Measurements from ENCODE around the gene RAB12. TPM values are rescaled to one million over a fixed set of nuclear protein-coding genes. Genes with fewer than 3 reads are reported as not detected.

RAB12 gene
- total RNA-seq, 2 experiments from 2014 or later, result 20.6 to 34.0 TPM

- no peak overlapping the region for H3K27ac ChIP-seq (ENCODE audit: low read depth, low read length, poor library complexity, severe bottlenecking)
- peaks cover 12% of the 10 kb centered on the region for H4K20me1 ChIP-seq (ENCODE audit: insufficient read depth, low read length)
- H2AFZ ChIP-seq (ENCODE audit: low read length), result no peak overlapping the region
- no peak for DNase-seq (ENCODE audit: low spot score)
- no TSS peak for BruUV-seq (replicated peaks)
- intact Hi-C loops (cut with micrococcal nuclease; ENCODE audit: unreplicated experiment), result no loop called here
- H3K9me3 ChIP-seq (ENCODE audit: low read length), result no peaks in the 10 kb centered on the region
- no peak overlapping the region for H3K4me2 ChIP-seq (ENCODE audit: low read length)
- TF ChIP-seq CTCF (conservative IDR thresholded peaks at IDR 0.05; ENCODE audit: low read length) (no peak), EZH2phosphoT487 (IDR thresholded peaks at IDR 0.05; ENCODE audit: borderline replicate concordance, low read depth, low read length) (no peak)
- H3K4me3 ChIP-seq (ENCODE audit: low read depth, low read length, poor library complexity, severe bottlenecking), result no peak overlapping the region
- H3K36me3 ChIP-seq (ENCODE audit: insufficient read depth, low read length), result peaks cover 6% of the 10 kb centered on the region; the same call in 1 of the 2 replicates
- ChIA-PET POLR2A (interaction anchor here (0.6 to 1.0 kb wide), 5 partner anchors 9 to 870 kb away, joined by 3 to 5 read pairs (median 3); no protein-coding TSS in a partner anchor), CTCF (ENCODE audit: unreplicated experiment) (no interaction called here)
- peaks cover 13% of the 10 kb centered on the region for H3K79me2 ChIP-seq (ENCODE audit: insufficient read depth, low read depth, low read length)
- H3K9me2 ChIP-seq (ENCODE audit: insufficient read depth, low read length), result no peaks in the 10 kb centered on the region
- H3K4me1 ChIP-seq (ENCODE audit: insufficient read depth, low read length, poor library complexity, severe bottlenecking), result peaks cover 66% of the 10 kb centered on the region
Measured at GRCh38 chr18:8605974-8606373, 3.3 kb upstream of the RAB12 start.

- H3K9me2 ChIP-seq (ENCODE audit: insufficient read depth, low read length), result no peaks in the 10 kb centered on the region
- BruUV-seq (replicated peaks), result no TSS peak
- peak overlapping the region; percentile 76 for H3K27ac ChIP-seq (ENCODE audit: low read depth, low read length, poor library complexity, severe bottlenecking)
- POLR2A ChIA-PET, result interaction anchor here (0.5 to 0.7 kb wide), 3 partner anchors 20 to 862 kb away, joined by 3 to 5 read pairs (median 3); no protein-coding TSS in a partner anchor
- H4K20me1 ChIP-seq (ENCODE audit: insufficient read depth, low read length), result peaks cover 27% of the 10 kb centered on the region
- H3K4me1 ChIP-seq (ENCODE audit: insufficient read depth, low read length, poor library complexity, severe bottlenecking), result peaks cover 61% of the 10 kb centered on the region
- DNase-seq (ENCODE audit: low spot score), result peak; percentile 67
- TF ChIP-seq CTCF (conservative IDR thresholded peaks at IDR 0.05; ENCODE audit: low read length) (peak; percentile 46), EZH2phosphoT487 (IDR thresholded peaks at IDR 0.05; ENCODE audit: borderline replicate concordance, low read depth, low read length) (no peak)
- no peaks in the 10 kb centered on the region for H3K9me3 ChIP-seq (ENCODE audit: low read length)
- peak overlapping the region; percentile 89 for H3K4me3 ChIP-seq (ENCODE audit: low read depth, low read length, poor library complexity, severe bottlenecking)
- H3K4me2 ChIP-seq (ENCODE audit: low read length), result peak overlapping the region; percentile 97
- intact Hi-C loops (cut with micrococcal nuclease; ENCODE audit: unreplicated experiment), result no loop called here
- CTCF ChIA-PET (ENCODE audit: unreplicated experiment), result no interaction called here
- peak overlapping the region; percentile 93 for H2AFZ ChIP-seq (ENCODE audit: low read length)
- peaks cover 25% of the 10 kb centered on the region for H3K36me3 ChIP-seq (ENCODE audit: insufficient read depth, low read length)
- H3K79me2 ChIP-seq (ENCODE audit: insufficient read depth, low read depth, low read length), result peaks cover 34% of the 10 kb centered on the region
Measured at GRCh38 chr18:8607776-8608742, 1.2 kb upstream of the RAB12 start.
